HG03280 (cell line): ENCODE data around the gene MPO.

ENCODE experiments used
- ATAC-seq: cut with Tn5 transposase; IDR thresholded peaks from one replicate; pipeline ENCODE4 v1.9.1; 2021; ENCODE audit warnings: mild to moderate bottlenecking, moderate library complexity; ENCODE audit not compliant: unreplicated experiment

The MPO gene

DNA sequence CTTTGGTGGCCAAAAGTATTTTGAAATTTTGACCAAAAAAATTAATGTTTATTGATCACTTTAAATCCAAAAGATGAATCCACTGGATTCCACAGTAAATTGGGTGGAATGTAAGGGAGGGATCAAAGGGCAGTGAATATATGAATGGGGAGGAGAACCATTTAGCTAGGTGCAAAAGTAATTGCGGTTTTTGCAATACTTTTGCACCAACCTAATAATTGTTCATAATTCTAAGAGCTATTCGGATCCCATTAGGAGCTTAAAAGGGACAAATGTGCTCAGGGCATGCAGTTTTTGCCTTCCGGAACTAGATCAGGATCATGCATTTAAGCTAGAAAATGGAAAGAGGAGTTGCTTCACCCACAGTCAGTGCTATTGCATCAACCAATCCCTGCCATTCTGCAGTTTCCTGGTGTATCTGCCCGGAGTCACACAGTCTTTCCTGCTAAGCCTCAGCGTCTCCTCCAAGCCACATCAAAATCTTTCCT is 42.5 kb downstream of the MPO start, which contains the start of gene LPO:
TSS of gene LPO (plus strand) at position 438 of the 488 bp plus-strand sequence. CDS start 4,396 bp downstream, outside the sequence.
- no peak for ATAC-seq

DNA sequence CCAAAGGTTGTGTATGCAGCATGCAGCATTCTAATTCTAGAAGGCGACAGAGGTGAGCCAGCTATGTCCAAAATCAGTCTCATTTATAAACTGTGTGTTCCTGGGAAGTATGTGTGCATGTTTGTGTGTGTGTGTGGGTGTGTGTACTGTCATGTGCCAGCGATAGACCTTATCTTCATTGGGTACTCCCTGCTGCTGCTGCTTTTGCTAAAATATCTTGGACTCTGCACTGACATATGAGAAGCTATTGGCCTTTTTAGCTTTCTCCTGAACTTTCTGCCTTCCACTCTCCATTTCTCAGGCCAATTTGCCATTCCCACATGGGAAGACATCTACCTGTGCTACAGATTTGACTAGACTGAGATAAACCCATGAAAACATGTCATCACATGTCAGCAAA is 44.3 kb downstream of the MPO start:
- ATAC-seq, result no peak

DNA sequence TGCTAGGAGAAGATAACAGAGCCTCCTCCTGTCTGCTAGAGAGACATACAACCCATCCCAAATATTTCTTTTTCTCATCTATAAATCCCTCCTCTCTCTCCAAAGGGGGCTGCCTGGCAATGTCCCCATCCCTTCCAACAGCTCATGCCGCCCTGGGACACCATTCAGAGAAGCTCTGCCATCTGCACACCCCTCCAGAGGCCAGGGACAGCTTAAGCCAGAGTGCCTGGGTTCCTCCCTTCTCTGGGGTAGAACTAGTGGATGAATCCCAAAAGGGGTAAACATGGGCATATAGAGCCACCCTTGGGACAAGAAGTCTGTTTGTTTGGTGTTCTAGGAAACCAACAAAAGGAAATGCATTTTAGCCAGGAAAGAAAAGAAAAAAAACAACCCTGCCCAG is 44.9 kb downstream of the MPO start:
- no peak for ATAC-seq

DNA sequence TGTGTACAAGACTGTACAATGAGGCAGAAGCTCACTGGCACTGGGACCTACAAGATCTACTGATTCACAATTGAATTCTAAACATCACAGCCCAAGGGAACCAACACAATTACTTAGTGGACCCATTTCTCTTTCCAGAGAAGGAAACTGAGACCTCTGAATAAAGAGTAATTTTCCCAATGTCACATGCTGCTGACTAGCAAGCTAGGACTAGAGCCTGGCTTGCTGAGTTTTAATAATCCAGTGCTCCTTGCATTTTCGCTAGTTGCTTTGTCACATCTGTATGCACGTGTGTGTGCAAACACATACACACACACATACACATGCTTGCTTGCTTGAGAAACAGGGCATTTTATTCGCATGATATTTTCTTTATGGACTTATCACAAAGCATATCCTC is 46.2 kb downstream of the MPO start:
- no peak for ATAC-seq

DNA sequence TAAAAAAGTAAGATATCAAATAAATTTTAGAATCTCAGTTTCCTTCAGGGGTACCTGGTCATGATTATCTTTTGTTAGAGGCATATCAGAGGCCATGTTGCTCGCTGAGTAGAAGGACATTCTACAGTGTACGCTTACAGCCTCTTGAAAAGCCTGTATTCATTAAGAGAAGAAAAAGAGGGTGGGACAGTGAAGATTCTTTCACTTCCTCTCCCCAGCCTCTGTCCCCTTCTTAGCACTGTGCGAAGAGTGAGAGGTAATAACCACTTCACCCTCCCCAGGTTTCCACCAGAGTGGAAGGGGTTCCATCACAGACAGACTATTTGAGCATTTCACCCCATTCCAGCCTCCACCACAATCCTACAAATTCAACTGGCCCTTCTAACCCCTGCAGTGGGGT is 47.2 kb downstream of the MPO start:
- peak; percentile 49 for ATAC-seq

DNA sequence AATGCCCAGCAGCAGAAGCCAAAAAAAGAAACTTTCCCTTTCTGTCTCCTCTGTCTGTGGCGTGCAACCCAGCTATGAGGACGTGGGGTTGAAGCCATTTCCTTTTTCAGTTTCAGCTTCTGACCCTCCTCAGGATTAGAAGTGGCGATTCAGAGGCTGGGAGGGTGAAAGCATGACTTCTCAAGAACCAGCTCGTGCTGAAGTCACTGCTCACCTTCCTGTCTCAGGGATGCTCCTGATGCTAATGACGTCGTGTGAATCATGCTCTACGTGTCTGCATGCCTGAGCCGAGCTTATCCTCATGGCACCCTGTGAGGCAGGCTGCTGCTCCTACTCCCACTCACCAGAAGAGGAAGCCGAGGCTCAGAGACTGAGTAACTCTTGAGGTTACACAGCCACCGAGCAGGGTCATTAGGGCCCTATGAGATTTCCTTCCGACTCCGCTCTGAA is 48.0 kb downstream of the MPO start:
- peak; percentile 64 for ATAC-seq

DNA sequence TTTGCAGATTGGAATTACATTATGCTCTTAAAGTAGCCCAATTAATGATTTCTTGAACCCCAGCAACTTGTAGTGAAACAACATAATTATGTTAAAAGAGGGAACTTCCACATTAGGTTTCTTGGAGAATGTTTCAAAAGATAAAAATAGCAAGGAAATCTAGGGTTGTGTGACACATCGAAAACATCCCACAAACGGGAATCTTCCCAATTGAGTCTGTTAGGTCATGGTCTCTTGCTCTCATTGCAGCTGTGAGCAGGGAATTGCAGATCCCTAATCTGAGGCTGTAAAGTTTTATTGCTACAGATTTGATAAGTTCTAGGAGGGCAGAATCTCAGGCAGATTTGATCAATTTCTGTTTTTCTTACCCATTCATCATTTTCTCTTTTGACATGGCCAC is 49.1 kb downstream of the MPO start:
- ATAC-seq, result no peak

DNA sequence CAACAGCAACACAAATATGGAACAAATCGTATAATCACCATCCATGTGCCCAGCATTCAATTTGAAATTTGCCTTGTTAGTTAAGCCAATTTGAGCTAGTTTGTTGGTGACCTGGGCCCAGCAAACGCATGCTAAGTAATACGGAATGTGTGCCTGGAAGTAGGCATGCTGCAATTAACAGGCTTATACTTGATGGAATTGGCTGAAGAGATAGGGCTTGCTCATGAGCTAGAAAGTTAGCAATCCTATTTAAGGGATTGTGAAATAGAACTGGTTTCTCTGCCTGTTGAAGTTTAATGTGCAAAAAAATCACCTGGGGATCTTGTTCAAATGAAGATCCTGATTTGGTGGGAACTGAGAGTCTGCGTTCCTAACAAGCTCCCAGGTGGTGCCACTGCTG is 50.9 kb downstream of the MPO start:
- ATAC-seq, result no peak

DNA sequence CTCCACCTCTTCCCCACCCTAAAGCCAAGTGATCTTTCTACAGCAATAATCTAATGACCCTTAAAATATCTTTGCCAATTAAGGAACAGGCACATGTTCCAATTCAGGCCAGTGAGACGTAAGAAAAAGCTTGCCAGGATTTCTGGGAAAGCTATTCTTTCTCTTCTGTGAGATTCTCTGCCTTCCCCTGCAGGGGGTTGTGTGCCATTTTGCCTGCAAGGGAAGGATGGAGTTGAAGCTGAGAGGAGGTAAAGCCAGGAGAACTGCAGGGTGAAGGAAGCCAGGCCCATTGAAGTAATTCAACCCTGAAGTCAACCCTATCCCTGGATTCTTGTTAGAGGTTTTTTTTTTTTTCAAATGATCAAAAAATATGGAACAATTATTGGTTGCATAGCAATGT is 51.4 kb downstream of the MPO start:
- no peak for ATAC-seq

DNA sequence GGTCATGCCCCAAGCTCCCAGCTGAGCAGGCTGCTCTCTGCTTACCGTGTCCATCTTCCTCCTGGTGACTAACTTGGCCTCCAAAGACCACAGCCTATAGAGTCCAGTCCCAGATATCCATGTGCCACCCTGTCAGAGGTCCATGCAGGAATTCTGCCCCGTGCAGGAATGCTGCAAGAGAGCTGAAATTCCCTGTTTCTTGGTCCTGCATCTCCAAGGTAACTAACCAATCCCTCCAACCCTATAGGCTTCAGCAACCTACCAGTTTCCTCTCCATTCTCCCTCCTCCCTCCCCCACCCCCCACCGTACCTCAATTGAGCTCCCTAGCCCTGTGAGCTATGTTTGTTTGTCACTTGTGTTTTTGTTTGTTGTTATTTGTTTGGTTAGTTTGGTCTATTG is 52.1 kb downstream of the MPO start:
- ATAC-seq, result no peak

DNA sequence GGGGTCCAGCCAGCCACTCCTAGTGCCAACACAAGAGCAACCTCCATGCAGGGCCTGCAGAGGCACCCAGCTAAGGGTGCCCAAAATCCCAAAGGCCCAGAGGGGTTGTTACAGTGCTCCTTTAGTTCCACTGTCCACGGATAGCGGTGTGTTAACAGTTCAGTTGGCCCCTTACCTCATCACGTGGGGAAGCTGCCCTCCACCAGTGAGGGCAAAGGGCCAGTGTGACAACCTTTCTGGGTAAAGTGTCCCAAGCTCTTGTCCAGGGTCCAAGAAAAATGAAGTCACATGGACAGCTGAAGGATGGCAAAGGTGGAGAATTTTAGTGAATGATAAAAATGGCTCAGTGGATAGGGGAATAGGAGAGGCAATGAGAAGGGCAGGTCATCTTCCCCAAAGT is 53.0 kb downstream of the MPO start:
- ATAC-seq, result no peak

DNA sequence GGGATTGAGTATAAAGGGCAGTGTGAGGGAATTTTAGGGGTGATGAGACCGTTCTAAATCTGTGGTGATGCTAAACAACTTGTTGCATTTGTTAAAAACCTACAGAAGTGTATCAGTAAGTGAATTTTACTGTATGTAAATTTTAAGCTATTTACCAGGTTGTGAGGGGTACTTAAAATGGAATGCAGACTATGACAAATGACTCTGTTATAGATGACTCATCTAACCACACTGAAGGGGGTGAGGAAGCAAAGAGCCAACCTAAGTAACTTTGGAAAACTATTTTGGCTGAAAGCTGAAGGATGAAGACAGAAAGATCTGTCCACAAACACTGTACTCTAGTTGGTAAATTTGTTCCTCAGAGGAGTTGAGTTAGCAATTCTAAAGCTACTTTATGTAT is 56.4 kb downstream of the MPO start:
- ATAC-seq, result no peak
